ENCODE results near the gene RGS10. TPM values are rescaled to one million over a fixed set of nuclear protein-coding genes. Genes with fewer than 3 reads are reported as not detected.

RGS10 gene, protein sequence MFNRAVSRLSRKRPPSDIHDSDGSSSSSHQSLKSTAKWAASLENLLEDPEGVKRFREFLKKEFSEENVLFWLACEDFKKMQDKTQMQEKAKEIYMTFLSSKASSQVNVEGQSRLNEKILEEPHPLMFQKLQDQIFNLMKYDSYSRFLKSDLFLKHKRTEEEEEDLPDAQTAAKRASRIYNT
- 12.2 and 13.1 TPM in 2 replicates for total RNA-seq (2021; fragmentation: NEBNext Ultra II Directional; extraction: Animal tissue kit (Norgen Biotek cat#: 25700))
- polyA plus RNA-seq (2011; rRNA removed) = 4.2 and 5.5 TPM in 2 replicates
- polyA plus RNA-seq (2011; cell fraction: cytosol; rRNA removed) = 10.4 TPM
- 2.8 TPM for polyA plus RNA-seq (2011; cell fraction: nucleus; rRNA removed)
- 10.7 to 16.2 TPM (median 13.3 TPM) in 4 replicates for polyA plus RNA-seq (2012, experiment 1 of 2)
- 14.8 TPM for polyA plus RNA-seq (2012, experiment 2 of 2)
- 23.2 TPM for polyA plus RNA-seq (2013, experiment 1 of 2)
- polyA plus RNA-seq (2013, experiment 2 of 2) = 23.5 TPM
- 2.7 and 2.8 TPM in 2 replicates for polyA minus RNA-seq (2011; rRNA and poly(A)+ RNA removed)
- 8.9 TPM for polyA minus RNA-seq (2011; cell fraction: cytosol; rRNA and poly(A)+ RNA removed)
- polyA minus RNA-seq (2011; cell fraction: nucleus; rRNA and poly(A)+ RNA removed) = 2.0 TPM
- long read RNA-seq, experiment 1, transcript RGS10-202 (5 exons, 804 nt) = major isoform, 12 of 19 reads
- long read RNA-seq, experiment 1, partial matches to known transcripts = 1 of 19 reads
- long read RNA-seq, experiment 1, other reads (novel, unspliced or antisense) = 3 of 19 reads
- long read RNA-seq, experiment 2, transcript RGS10-202 (5 exons, 804 nt) = major isoform, 13 of 14 reads
- long read RNA-seq, experiment 2, partial matches to known transcripts = 0 of 14 reads
- long read RNA-seq, experiment 2, other reads (novel, unspliced or antisense) = 0 of 14 reads

DNA sequence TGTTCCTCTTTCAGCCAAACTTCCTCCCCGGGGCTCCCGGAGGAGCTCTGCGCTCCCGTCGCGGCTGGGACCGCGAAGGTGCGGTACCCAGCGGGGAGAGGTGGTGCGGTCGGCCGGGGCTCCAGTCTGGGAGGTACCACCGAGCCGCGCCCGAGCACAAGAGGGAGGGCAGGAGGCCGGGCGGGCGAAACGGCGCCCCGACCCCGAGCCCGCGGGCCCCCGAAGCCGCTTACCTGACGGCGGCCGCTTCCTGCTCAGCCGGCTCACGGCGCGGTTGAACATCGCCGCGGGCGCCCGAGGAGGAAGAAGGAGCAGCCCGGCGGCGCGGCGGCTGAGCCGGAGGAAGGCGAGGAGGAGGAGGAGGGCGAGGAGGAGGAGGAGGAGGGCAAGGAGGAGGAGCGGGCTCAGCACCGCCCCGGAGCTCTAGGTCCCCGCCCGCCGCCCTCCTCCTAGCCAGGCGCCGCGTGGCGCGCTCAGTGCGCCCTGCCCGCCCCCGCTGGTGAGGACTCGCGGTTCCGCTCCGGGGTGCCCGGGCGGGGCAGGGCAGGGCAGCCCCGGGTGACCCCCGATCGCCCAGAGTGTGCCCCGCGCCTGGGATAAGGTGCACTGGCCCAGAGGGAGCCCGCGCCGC, at the start of gene RGS10:
RGS10 (minus strand) TSS at position 363 of the 631 bp plus-strand sequence; CDS start at position 282, 81 bp downstream.
- Histone ChIP-seq H3K36me3 (ENCODE audit: control insufficient read depth in 2 of 4, insufficient read depth in 4 of 4, low read length in 3 of 4) (no peaks in the 10 kb centered on the region), H2BK15ac (ENCODE audit: low read length) (peak within 1 kb of the TSS; percentile 4; the same call in 1 of the 2 replicates), H2BK20ac (ENCODE audit: low read length) (no peak within 1 kb of the TSS), H3K18ac (ENCODE audit: extremely low read depth, low read length) (peak within 1 kb of the TSS; percentile 48; the same call in 1 of the 2 replicates), H4K5ac (ENCODE audit: insufficient read length, low read depth, low read length) (no peak within 1 kb of the TSS), H2BK5ac (ENCODE audit: low read depth, low read length) (no peak within 1 kb of the TSS), H2BK12ac (ENCODE audit: low read depth, low read length) (peak within 1 kb of the TSS; percentile 27; the same call in 1 of the 2 replicates), H4K20me1 (replicated peaks in 1 of 2; ENCODE audit: control insufficient read depth in 1 of 2, insufficient read depth in 2 of 2, low read length in 2 of 2) (peaks cover 0 to 7% of the 10 kb centered on the region in 2 experiments), H3K56ac (replicated peaks; ENCODE audit: insufficient read length, low read depth, low read length) (no peak within 1 kb of the TSS), H3K23me2 (ENCODE audit: low read depth, low read length) (peaks cover 19% of the 10 kb centered on the region), H3K79me2 (ENCODE audit: control insufficient read depth in 1 of 2, insufficient read depth in 2 of 2, low read length in 2 of 2) (no peaks in the 10 kb centered on the region), H3K4me1 (replicated peaks in 1 of 4; ENCODE audit: control insufficient read depth in 3 of 4, insufficient read depth in 4 of 4, low read length in 3 of 4) (peaks cover 2 to 14% (median 7%) of the 10 kb centered on the region in 4 experiments; a peak in 6 of 7 replicates), H3K4me3 (ENCODE audit: extremely low read depth in 1 of 4, insufficient read depth in 2 of 4, low read depth in 3 of 4, low read length in 4 of 4) (peak within 1 kb of the TSS; percentile 49 to 79 (median 59)), H2AFZ (ENCODE audit: low read length) (peak within 1 kb of the TSS; percentile 58; the same call in 1 of the 2 replicates), H2AK5ac (ENCODE audit: low read depth, low read length) (no peak within 1 kb of the TSS), H2BK120ac (replicated peaks; ENCODE audit: low read depth, low read length) (no peak within 1 kb of the TSS), H3K23ac (ENCODE audit: insufficient read length) (no peak within 1 kb of the TSS), H4K8ac (ENCODE audit: extremely low read depth, insufficient read depth, low read length) (peak within 1 kb of the TSS; percentile 57), H3K4ac (replicated peaks; ENCODE audit: insufficient read length, low read depth, low read length) (no peak within 1 kb of the TSS), H3K9ac (replicated peaks in 1 of 4; ENCODE audit: extremely low read depth in 1 of 4, low read depth in 3 of 4, low read length in 3 of 4) (peak within 1 kb of the TSS in 2 of 4 experiments; percentile 38 to 44; a peak in 4 of 7 replicates), H3K9me3 (ENCODE audit: insufficient read depth in 2 of 2, low read depth in 1 of 2, low read length in 1 of 2) (no peaks in the 10 kb centered on the region), H3K79me1 (ENCODE audit: low read depth, low read length) (no peaks in the 10 kb centered on the region), H3K14ac (ENCODE audit: insufficient read length) (no peak within 1 kb of the TSS), H3K27ac (ENCODE audit: low read depth, low read length) (no peak within 1 kb of the TSS), H3K27me3 (replicated peaks in 1 of 4; ENCODE audit: control insufficient read depth in 3 of 4, extremely low read depth in 1 of 4, insufficient read depth in 3 of 4, low read length in 3 of 4) (peaks cover 17 to 44% (median 28%) of the 10 kb centered on the region in 4 experiments), H4K91ac (replicated peaks; ENCODE audit: insufficient read length, low read length) (peak within 1 kb of the TSS; percentile 13), H3K4me2 (ENCODE audit: insufficient read depth in 1 of 2, low read depth in 2 of 2, low read length in 2 of 2) (peak within 1 kb of the TSS; percentile 76 to 100)
- POLR2A ChIA-PET (ENCODE audit: partially characterized antibody) = interaction anchor here (1.4 to 1.6 kb wide), 2 partner anchors 28 to 109 kb away, joined by 3 to 5 read pairs; partner anchors contain the start of gene BAG3
- DNase-seq (ENCODE audit: low read depth in 1 of 2, low spot score in 2 of 2) (peak in 1 of 2 experiments; percentile 84), FAIRE-seq (no peak)
- CTCF ChIA-PET (ENCODE audit: partially characterized antibody) = interaction anchor here (1.7 to 2.4 kb wide), 2 partner anchors 9 to 60 kb away, joined by 4 to 7 read pairs; no protein-coding TSS in a partner anchor
- 2% methylated on average over 34 of the region's 76 CpGs; no CpG with 5 or more reads in 1 of the 2 experiments for WGBS, 2 experiments (ENCODE audit: extremely low coverage in 1 of 2, insufficient coverage in 1 of 2, insufficient read length in 1 of 2, insufficient replicate concordance in 2 of 2, low coverage in 1 of 2, low lambda C conversion rate in 2 of 2, missing lambda C conversion rate in 1 of 2)
- TF ChIP-seq SP2 (IDR thresholded peaks at IDR 0.05; ENCODE audit: low read length) = no peak
- 0 out of 2 replicates have a peak, but pooled peaks have one; percentile 1 for TF ChIP-seq GABPA (IDR thresholded peaks at IDR 0.05; ENCODE audit: borderline replicate concordance, insufficient read depth, low read length)
- no peak for TF ChIP-seq CTBP2 (IDR thresholded peaks at IDR 0.05; ENCODE audit: borderline replicate concordance, insufficient read depth, insufficient read length, low read length)
- TF ChIP-seq EGR1 (IDR thresholded peaks at IDR 0.05; ENCODE audit: borderline replicate concordance, low read depth, low read length) = no peak
- TF ChIP-seq SUZ12 (IDR thresholded peaks at IDR 0.05; ENCODE audit: low read length) = peak; percentile 12; the same call in 1 of the 2 replicates
- no peak for TF ChIP-seq BACH1 (IDR thresholded peaks at IDR 0.05; ENCODE audit: low read length)
- peak; percentile 82 for TF ChIP-seq KDM4A (IDR thresholded peaks at IDR 0.05; ENCODE audit: low read depth, low read length, severe bottlenecking)

Measured in H1 (cell line).